Endothelial cell of umbilical vein (primary cell): ENCODE results near the gene SLC6A6. TPM values are rescaled to one million over a fixed set of nuclear protein-coding genes. Genes with fewer than 3 reads are reported as not detected.
"Not testable (repeated sequence)": the region's sequence is repeated elsewhere in the genome, so short reads cannot be mapped to it uniquely, and the experiment has no call there.

ENCODE experiments used
- BruUV-seq: library from RNA; stranded (reverse); fragments of 400-500 nt; replicated peaks from 2 replicates; lab custom pipeline; 2021; lab: Mats Ljungman, UMichigan
- CTCF ChIA-PET: fragments of 300-600, 350-600 bp; sonication (Branson Sonifier 250); formaldehyde crosslinking; loops from one replicate; lab custom pipeline; 2021; ENCODE audit warnings: antibody characterized with exemption, inconsistent platforms; lab: Charles Lee
- POLR2A ChIA-PET: fragments of 300-600, 350-600 bp; sonication (Branson Sonifier 250); formaldehyde crosslinking; loops from one replicate; lab custom pipeline; 2021; ENCODE audit warnings: antibody characterized with exemption, inconsistent platforms; lab: Charles Lee
- DNase-seq: peaks from one replicate; pipeline ENCODE4 v3.0.0-alpha.2; 2011; ENCODE audit warnings: low read depth, low spot score
- FAIRE-seq: peaks from 2 replicates; lab custom pipeline; 2011; peaks lifted over from hg19 to GRCh38; lab: Jason Lieb, UNC
- H2AFZ ChIP-seq: 2 replicates; pipeline ENCODE4 v1.6.0; 2012; ENCODE audit warnings: low read depth, low read length, control low read depth, inconsistent platforms
- H3K27ac ChIP-seq: 2 replicates; pipeline ENCODE4 v1.5.1; 2011; ENCODE audit warnings: low read depth, mild to moderate bottlenecking, control low read depth, low read length, moderate library complexity; ENCODE audit not compliant: insufficient read depth
- H3K27me3 ChIP-seq, 2 experiments: 2 replicates each; pipeline versions ENCODE4 v1.6.0 to v1.6.1; 2011; ENCODE audit warnings: low read length in 2 of 2, mixed read lengths in 1 of 2; ENCODE audit not compliant: control insufficient read depth in 2 of 2, insufficient read depth in 2 of 2
- H3K36me3 ChIP-seq, 2 experiments: 2 replicates in 1 of 2; 3 replicates in 1 of 2; pipeline ENCODE4 v1.5.1; 2011; ENCODE audit warnings: low read length in 2 of 2, mild to moderate bottlenecking in 1 of 2, moderate library complexity in 1 of 2; ENCODE audit not compliant: control insufficient read depth in 2 of 2, insufficient read depth in 2 of 2; ENCODE audit errors: extremely low read depth in 1 of 2
- H3K4me1 ChIP-seq: 3 replicates; pipeline ENCODE4 v1.5.1; 2011; ENCODE audit warnings: mild to moderate bottlenecking, low read length; ENCODE audit not compliant: control insufficient read depth, insufficient read depth; ENCODE audit errors: extremely low read depth
- H3K4me2 ChIP-seq: 2 replicates; pipeline ENCODE4 v1.6.1; 2011; ENCODE audit warnings: low read length, control low read depth, mixed read lengths; ENCODE audit not compliant: insufficient read depth
- H3K4me3 ChIP-seq, 3 experiments: fragments of 200-600 bp in 1 of 3; sonication (generic), shearing (Covaris generic) in 1 of 3; replicated peaks in 1 of 3; 2 replicates each; pipeline ENCODE4 v1.5.1; 2011 to 2016; ENCODE audit warnings: control low read depth in 3 of 3, low read length in 3 of 3, mild to moderate bottlenecking in 2 of 3, inconsistent platforms in 1 of 3, low read depth in 1 of 3, moderate library complexity in 1 of 3; ENCODE audit not compliant: insufficient read depth in 1 of 3
- H3K79me2 ChIP-seq: 2 replicates; pipeline ENCODE4 v1.6.0; 2012; ENCODE audit warnings: low read length, inconsistent platforms; ENCODE audit not compliant: control insufficient read depth, insufficient read depth
- H3K9ac ChIP-seq: replicated peaks from 2 replicates; pipeline ENCODE3; 2011; ENCODE audit warnings: low read length, control low read depth; ENCODE audit not compliant: insufficient read depth; ENCODE audit errors: extremely low read depth
- H3K9me1 ChIP-seq: replicated peaks from 3 replicates; pipeline ENCODE4 v1.6.0; 2011; ENCODE audit warnings: mild to moderate bottlenecking, low read length; ENCODE audit not compliant: control insufficient read depth, insufficient read depth; ENCODE audit errors: extremely low read depth
- H3K9me3 ChIP-seq: replicated peaks from 2 replicates; pipeline ENCODE4 v1.5.1; 2012; ENCODE audit warnings: low read length, inconsistent platforms; ENCODE audit not compliant: control insufficient read depth, insufficient read depth
- H4K20me1 ChIP-seq: replicated peaks from 2 replicates; pipeline ENCODE3; 2011; ENCODE audit warnings: mild to moderate bottlenecking, low read length; ENCODE audit not compliant: control insufficient read depth, insufficient read depth; ENCODE audit errors: extremely low read depth
- EZH2 ChIP-seq: IDR thresholded peaks from 2 replicates; pipeline ENCODE4 v1.6.1; 2012; ENCODE audit warnings: borderline replicate concordance, low read depth, mild to moderate bottlenecking, moderate library complexity, low read length, inconsistent platforms; ENCODE audit not compliant: severe bottlenecking
- FOS ChIP-seq: IDR thresholded peaks from 2 replicates; pipeline ENCODE4 v1.6.1; 2011; ENCODE audit warnings: mild to moderate bottlenecking, low read length, moderate library complexity, borderline replicate concordance; ENCODE audit not compliant: insufficient read depth
- GATA2 ChIP-seq: IDR thresholded peaks from 2 replicates; pipeline ENCODE4 v1.7.0; 2011; ENCODE audit warnings: low read depth, mild to moderate bottlenecking, moderate library complexity, mixed read lengths, low read length; ENCODE audit not compliant: insufficient read length, insufficient read depth
- JUN ChIP-seq: IDR thresholded peaks from 2 replicates; pipeline ENCODE4 v1.6.1; 2011; ENCODE audit warnings: borderline replicate concordance, low read depth; ENCODE audit not compliant: insufficient read length, insufficient read depth
- MYC ChIP-seq: IDR thresholded peaks from one replicate; pipeline ENCODE4 v1.6.1; 2011; ENCODE audit warnings: mild to moderate bottlenecking, low read depth, low read length
- POLR2A ChIP-seq: IDR thresholded peaks from 2 replicates; pipeline ENCODE4 v1.6.1; 2012; ENCODE audit warnings: low read depth, mild to moderate bottlenecking, control low read depth, low read length
- POLR2AphosphoS5 ChIP-seq: IDR thresholded peaks from 2 replicates; pipeline ENCODE4 v1.6.1; 2012; ENCODE audit warnings: low read depth, mild to moderate bottlenecking, control low read depth, low read length, moderate library complexity; ENCODE audit not compliant: insufficient read depth
- dilution Hi-C: fragments of 300-500 bp; cut with MboI; formaldehyde crosslinking; loops from one replicate; pipeline ENCODE4 v1.15.0; 2019; ENCODE audit warnings: low sequenced_read_pairs; ENCODE audit not compliant: extremely low pct_ligation_motif_present
- intact Hi-C: fragments of 100-400 bp; cut with micrococcal nuclease; formaldehyde crosslinking; loops from one replicate; pipeline ENCODE4 v1.10.0; 2022
- polyA plus RNA-seq, 4 experiments: library from polyadenylated mRNA; depleted of rRNA in 3 of 4; stranded (reverse) in 3 of 4; unstranded in 1 of 4; fragments of >200 nt; gene quantifications; 2 replicates each; pipeline versions ENCODE4 v1.2.1 to v1.2.3, GENCODE V29; 2011 to 2012; ENCODE audit warnings: missing spikeins in 1 of 4
- total RNA-seq: library from RNA; stranded (reverse); gene quantifications from 2 replicates; pipeline ENCODE4 v1.2.3, GENCODE V29; 2021
- TF ChIP-seq, protein P1 (sequence below): IDR thresholded peaks from 2 replicates; pipeline ENCODE4 v1.6.1; 2011; ENCODE audit not compliant: insufficient read depth, insufficient read length
- TF ChIP-seq, protein P2 (sequence below), 2 donors: IDR thresholded peaks; 1 replicate in 1 of 2; 2 replicates in 1 of 2; pipeline ENCODE4 v1.5.1; 2011; ENCODE audit warnings: low read length in 2 of 2, mild to moderate bottlenecking in 2 of 2, moderate library complexity in 2 of 2, control low read depth in 1 of 2, inconsistent platforms in 1 of 2, low read depth in 1 of 2; ENCODE audit not compliant: insufficient read depth in 1 of 2; ENCODE audit errors: extremely low read depth in 1 of 2

The SLC6A6 gene
- total and polyA plus RNA-seq, 2 donors (not counting 3 experiments of a cell fraction or from before 2014, with no cell fraction given), result 25.7 to 38.0 TPM

- no peak for FAIRE-seq
- BruUV-seq, result no TSS peak
- no peak for DNase-seq
- intact Hi-C loops, result no loop called here
- H3K79me2 ChIP-seq, result no peaks in the 10 kb centered on the region
- no peak overlapping the region for H2AFZ ChIP-seq
- H3K9ac ChIP-seq, result no peak overlapping the region
- POLR2A ChIA-PET, result no interaction called here
- H3K36me3 ChIP-seq, result no peaks in the 10 kb centered on the region
- no peak overlapping the region for H3K4me3 ChIP-seq
- no peaks in the 10 kb centered on the region for H3K4me1 ChIP-seq
- H4K20me1 ChIP-seq, result no peaks in the 10 kb centered on the region
- no peak overlapping the region for H3K27ac ChIP-seq
- no peaks in the 10 kb centered on the region for H3K9me1 ChIP-seq
- no peaks in the 10 kb centered on the region for H3K9me3 ChIP-seq
- dilution Hi-C loops, result no loop called here
- CTCF ChIA-PET, result interaction anchor here (0.8 to 1.7 kb wide), 2 partner anchors 9 to 39 kb away, joined by 4 read pairs; no protein-coding TSS in a partner anchor
- TF ChIP-seq GATA2, result no peak
- TF ChIP-seq, protein P1, sequence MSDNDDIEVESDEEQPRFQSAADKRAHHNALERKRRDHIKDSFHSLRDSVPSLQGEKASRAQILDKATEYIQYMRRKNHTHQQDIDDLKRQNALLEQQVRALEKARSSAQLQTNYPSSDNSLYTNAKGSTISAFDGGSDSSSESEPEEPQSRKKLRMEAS, result no peak
- no peak for TF ChIP-seq EZH2
- TF ChIP-seq JUN, result no peak
- no peak for TF ChIP-seq POLR2A
- TF ChIP-seq POLR2AphosphoS5, result no peak
- no peak for TF ChIP-seq MYC
- no peak for TF ChIP-seq FOS
- TF ChIP-seq, protein P2, sequence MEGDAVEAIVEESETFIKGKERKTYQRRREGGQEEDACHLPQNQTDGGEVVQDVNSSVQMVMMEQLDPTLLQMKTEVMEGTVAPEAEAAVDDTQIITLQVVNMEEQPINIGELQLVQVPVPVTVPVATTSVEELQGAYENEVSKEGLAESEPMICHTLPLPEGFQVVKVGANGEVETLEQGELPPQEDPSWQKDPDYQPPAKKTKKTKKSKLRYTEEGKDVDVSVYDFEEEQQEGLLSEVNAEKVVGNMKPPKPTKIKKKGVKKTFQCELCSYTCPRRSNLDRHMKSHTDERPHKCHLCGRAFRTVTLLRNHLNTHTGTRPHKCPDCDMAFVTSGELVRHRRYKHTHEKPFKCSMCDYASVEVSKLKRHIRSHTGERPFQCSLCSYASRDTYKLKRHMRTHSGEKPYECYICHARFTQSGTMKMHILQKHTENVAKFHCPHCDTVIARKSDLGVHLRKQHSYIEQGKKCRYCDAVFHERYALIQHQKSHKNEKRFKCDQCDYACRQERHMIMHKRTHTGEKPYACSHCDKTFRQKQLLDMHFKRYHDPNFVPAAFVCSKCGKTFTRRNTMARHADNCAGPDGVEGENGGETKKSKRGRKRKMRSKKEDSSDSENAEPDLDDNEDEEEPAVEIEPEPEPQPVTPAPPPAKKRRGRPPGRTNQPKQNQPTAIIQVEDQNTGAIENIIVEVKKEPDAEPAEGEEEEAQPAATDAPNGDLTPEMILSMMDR (IDR thresholded peaks at IDR 0.05; ENCODE audit: extremely low read depth in 1 of 2, insufficient read depth in 1 of 2, low read depth in 1 of 2, low read length in 2 of 2), result no peak
- no peak overlapping the region for H3K4me2 ChIP-seq
- no peaks in the 10 kb centered on the region for H3K27me3 ChIP-seq
Observed at GRCh38 chr3:14514323-14514720, 111.9 kb downstream of the SLC6A6 start.

- CTCF ChIA-PET, H3K4me1 ChIP-seq, H3K36me3 ChIP-seq, DNase-seq, POLR2A ChIA-PET, H3K79me2 ChIP-seq, H2AFZ ChIP-seq, BruUV-seq, H3K9ac ChIP-seq, H3K27ac ChIP-seq, H3K4me3 ChIP-seq, H3K9me1 ChIP-seq, H3K27me3 ChIP-seq, dilution Hi-C loops, H3K4me2 ChIP-seq, H4K20me1 ChIP-seq, H3K9me3 ChIP-seq, FAIRE-seq, intact Hi-C loops: not testable (repeated sequence)
Observed at GRCh38 chr3:14515526-14515925, 113.1 kb downstream of the SLC6A6 start.
